Liver (tissue), 9 donors: ENCODE results near the gene RIMBP2. TPM values are rescaled to one million over a fixed set of nuclear protein-coding genes. Genes with fewer than 3 reads are reported as not detected.

Source experiments
- DNase-seq: peaks from one replicate; pipeline ENCODE4 v3.0.0-alpha.2; 2017; ENCODE audit warnings: low spot score
- H3K27ac ChIP-seq, 2 donors: one replicate each; pipeline ENCODE4 v1.7.0; 2013; ENCODE audit warnings: inconsistent platforms in 2 of 2, low read length in 2 of 2, control low read depth in 1 of 2, low read depth in 1 of 2, mild to moderate bottlenecking in 1 of 2
- H3K27me3 ChIP-seq, 4 donors: one replicate each; pipeline versions ENCODE4 v1.6.1 to v1.7.0; 2013; ENCODE audit warnings: low read length in 3 of 4, inconsistent platforms in 1 of 4, mild to moderate bottlenecking in 1 of 4, moderate library complexity in 1 of 4; ENCODE audit not compliant: control insufficient read depth in 4 of 4, insufficient read depth in 4 of 4
- H3K36me3 ChIP-seq, 4 donors: one replicate each; pipeline versions ENCODE4 v1.6.1 to v1.7.0; 2013; ENCODE audit warnings: low read length in 3 of 4, mild to moderate bottlenecking in 3 of 4, low read depth in 1 of 4, moderate library complexity in 1 of 4; ENCODE audit not compliant: control insufficient read depth in 4 of 4, insufficient read depth in 3 of 4
- H3K4me1 ChIP-seq, 4 donors: one replicate each; pipeline versions ENCODE4 v1.6.1 to v1.7.0; 2013; ENCODE audit warnings: low read length in 3 of 4, mild to moderate bottlenecking in 3 of 4, moderate library complexity in 1 of 4; ENCODE audit not compliant: control insufficient read depth in 4 of 4, insufficient read depth in 4 of 4
- H3K4me3 ChIP-seq, 3 donors: one replicate each; pipeline versions ENCODE4 v1.6.1 to v1.7.0; 2013; ENCODE audit warnings: low read length in 3 of 3, control low read depth in 1 of 3, low read depth in 1 of 3, mild to moderate bottlenecking in 1 of 3
- H3K9ac ChIP-seq, 2 donors: one replicate each; pipeline ENCODE4 v1.7.0; 2013; ENCODE audit warnings: low read length in 2 of 2, mild to moderate bottlenecking in 2 of 2, moderate library complexity in 2 of 2, control low read depth in 1 of 2, low read depth in 1 of 2
- H3K9me3 ChIP-seq, 4 donors: one replicate each; pipeline versions ENCODE4 v1.6.1 to v1.7.0; 2013; ENCODE audit warnings: low read length in 3 of 4; ENCODE audit not compliant: control insufficient read depth in 4 of 4
- ATF3 ChIP-seq: IDR thresholded peaks from 2 replicates; pipeline ENCODE4 v1.6.1; 2016; ENCODE audit warnings: antibody characterized with exemption
- CTCF ChIP-seq: fragments of 150-350 bp; IDR thresholded peaks from 2 replicates; pipeline ENCODE4 v1.5.1; 2017; ENCODE audit warnings: improper control_type of control experiment, low read depth, low read length; ENCODE audit not compliant: missing input control
- EGR1 ChIP-seq, 2 donors: IDR thresholded peaks; 2 replicates each; pipeline ENCODE4 v1.6.1; 2016 to 2018; ENCODE audit warnings: antibody characterized with exemption in 2 of 2, low read depth in 2 of 2
- FOXA1 ChIP-seq: IDR thresholded peaks from 2 replicates; pipeline ENCODE4 v1.6.1; 2016; ENCODE audit warnings: antibody characterized with exemption
- FOXA2 ChIP-seq: IDR thresholded peaks from 2 replicates; pipeline ENCODE4 v1.6.1; 2016; ENCODE audit warnings: antibody characterized with exemption
- GABPA ChIP-seq, 2 donors: IDR thresholded peaks in 1 of 2; conservative IDR thresholded peaks in 1 of 2; 2 replicates each; pipeline ENCODE4 v1.6.1; 2016; ENCODE audit warnings: antibody characterized with exemption in 2 of 2, mild to moderate bottlenecking in 1 of 2, moderate library complexity in 1 of 2
- HNF4A ChIP-seq, 2 donors: conservative IDR thresholded peaks; 2 replicates each; pipeline ENCODE4 v1.6.1; 2016; ENCODE audit warnings: antibody characterized with exemption in 2 of 2, mild to moderate bottlenecking in 2 of 2
- HNF4G ChIP-seq: IDR thresholded peaks from 2 replicates; pipeline ENCODE4 v1.6.1; 2016; ENCODE audit warnings: antibody characterized with exemption
- JUND ChIP-seq, 2 donors: IDR thresholded peaks; 2 replicates each; pipeline ENCODE4 v1.6.1; 2016; ENCODE audit warnings: antibody characterized with exemption in 2 of 2
- MAX ChIP-seq: IDR thresholded peaks from 2 replicates; pipeline ENCODE4 v1.6.1; 2016; ENCODE audit warnings: antibody characterized with exemption
- NR2F2 ChIP-seq: IDR thresholded peaks from 2 replicates; pipeline ENCODE4 v1.6.1; 2016; ENCODE audit warnings: antibody characterized with exemption
- RAD21 ChIP-seq, 2 donors: IDR thresholded peaks; 2 replicates each; pipeline ENCODE4 v1.6.1; 2016; ENCODE audit warnings: antibody characterized with exemption in 2 of 2, mild to moderate bottlenecking in 2 of 2
- REST ChIP-seq: IDR thresholded peaks from 2 replicates; pipeline ENCODE4 v1.6.1; 2016; ENCODE audit warnings: antibody characterized with exemption, mild to moderate bottlenecking
- RXRA ChIP-seq, 2 donors: IDR thresholded peaks; 2 replicates each; pipeline ENCODE4 v1.6.1; 2017 to 2018; ENCODE audit warnings: antibody characterized with exemption in 2 of 2, mild to moderate bottlenecking in 1 of 2
- SP1 ChIP-seq: IDR thresholded peaks from 2 replicates; pipeline ENCODE4 v1.6.1; 2018; ENCODE audit warnings: antibody characterized with exemption, mild to moderate bottlenecking
- TAF1 ChIP-seq: conservative IDR thresholded peaks from 2 replicates; pipeline ENCODE4 v1.6.1; 2016; ENCODE audit warnings: antibody characterized with exemption, mild to moderate bottlenecking
- YY1 ChIP-seq: IDR thresholded peaks from 2 replicates; pipeline ENCODE4 v1.6.1; 2016; ENCODE audit warnings: antibody characterized with exemption, mild to moderate bottlenecking
- ZBTB33 ChIP-seq: IDR thresholded peaks from 2 replicates; pipeline ENCODE4 v1.6.1; 2016; ENCODE audit warnings: antibody characterized with exemption
- WGBS: extraction: QIAGEN DNeasy Blood & Tissue Kit; methylation state at CpG from one replicate; pipeline ENCODE4 v1.1.7; 2013; 5-methylcytosine and 5-hydroxymethylcytosine counted together
- polyA plus RNA-seq, 2 donors: library from polyadenylated mRNA; stranded (reverse) in 1 of 2; unstranded in 1 of 2; fragments of 200-250 nt in 1 of 2; fragments of >200 nt in 1 of 2; fragmentation: Nextera tagmentation in 1 of 2; extraction: Ambion mirVana in 1 of 2; gene quantifications; one replicate each; pipeline versions ENCODE4 v1.2.1 to v1.2.3, GENCODE V29; 2013 to 2015
- total RNA-seq, 2 donors: library from RNA; depleted of rRNA; stranded (reverse); fragments of >200 nt; gene quantifications; one replicate each; pipeline ENCODE4 v1.2.3, GENCODE V29; 2014
- donor health status: healthy.
- donor health status: healthy.
- donor health status: healthy.
- donor health status: healthy.
- donor health status: healthy.

RIMBP2 gene
- total and polyA plus RNA-seq, 4 donors = 0.01 to 0.17 (median 0.09) TPM; not detected in 1

- 41% methylated on average over 4 of the region's 4 CpGs for WGBS
- TF ChIP-seq FOXA2 (peak; percentile 14), HNF4G (no peak), SP1 (peak; percentile 37), RXRA (IDR thresholded peaks at IDR 0.05) (peak in 1 of 2 donors; percentile 70), HNF4A (conservative IDR thresholded peaks at IDR 0.05) (peak; percentile 77 to 94), EGR1 (IDR thresholded peaks at IDR 0.05; ENCODE audit: low read depth in 2 of 2) (peak in 1 of 2 donors; percentile 33), MAX (no peak), RAD21 (IDR thresholded peaks at IDR 0.05) (no peak), YY1 (peak; percentile 32), REST (peak; percentile 36), NR2F2 (no peak), TAF1 (no peak), FOXA1 (no peak), ATF3 (no peak), CTCF (no peak), ZBTB33 (no peak), JUND (IDR thresholded peaks at IDR 0.05) (peak in 1 of 2 donors; percentile 46), GABPA (IDR thresholded peaks at IDR 0.05 in 1 of 2, conservative IDR thresholded peaks at IDR 0.05 in 1 of 2) (no peak)
- no peak for DNase-seq
Measured at GRCh38 chr12:130385193-130385592, 330.9 kb downstream of the RIMBP2 start.

More at GRCh38 chr12:130385193-130385592, 330.9 kb downstream of the RIMBP2 start:
- Histone ChIP-seq H3K9ac (no peak overlapping the region), H3K36me3 (no peaks in the 10 kb centered on the region), H3K27ac (no peak overlapping the region), H3K4me3 (no peak overlapping the region), H3K9me3 (no peaks in the 10 kb centered on the region), H3K4me1 (peaks cover 5 to 30% (median 24%) of the 10 kb centered on the region in 4 donors), H3K27me3 (no peaks in the 10 kb centered on the region)
